ENCODE data around the gene ADRB2. TPM values are rescaled to one million over a fixed set of nuclear protein-coding genes. Genes with fewer than 3 reads are reported as not detected.

The ADRB2 gene
- total RNA-seq, 1 experiment from 2014 or later = 0.25 TPM

DNA sequence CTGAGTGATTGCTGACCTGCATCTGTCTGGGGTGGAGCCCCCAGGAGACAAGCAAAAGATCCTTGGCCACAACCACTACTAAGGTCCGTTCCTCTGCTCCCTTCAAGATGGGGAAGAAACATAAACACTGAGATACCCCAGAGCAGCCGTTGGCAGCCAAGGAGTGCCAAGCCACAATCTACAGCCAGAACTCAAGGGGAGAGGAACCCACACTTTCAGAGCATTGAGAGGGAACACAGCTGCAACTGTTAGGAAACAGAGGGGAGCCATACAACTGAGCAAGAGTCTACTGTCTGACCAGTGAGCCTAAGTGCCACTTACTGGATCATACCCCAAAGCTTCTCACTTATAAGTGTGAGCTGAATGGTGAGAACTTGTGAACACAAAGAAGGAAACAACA, 44.6 kb upstream of the ADRB2 start:
- CTCF ChIA-PET = no interaction called here
- H3K9me2 ChIP-seq (ENCODE audit: insufficient read depth) = no peaks in the 10 kb centered on the region
- RAD21 ChIA-PET (ENCODE audit: low non-redundant PET in 1 of 2, low total read pairs in 2 of 2, uncharacterized antibody in 2 of 2, unreplicated experiment in 2 of 2) = no interaction called here
- POLR2A ChIA-PET = no interaction called here
- no peaks in the 10 kb centered on the region for H3K79me2 ChIP-seq (ENCODE audit: insufficient read depth, low read length)
- TF ChIP-seq, protein P1, sequence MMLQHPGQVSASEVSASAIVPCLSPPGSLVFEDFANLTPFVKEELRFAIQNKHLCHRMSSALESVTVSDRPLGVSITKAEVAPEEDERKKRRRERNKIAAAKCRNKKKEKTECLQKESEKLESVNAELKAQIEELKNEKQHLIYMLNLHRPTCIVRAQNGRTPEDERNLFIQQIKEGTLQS (IDR thresholded peaks at IDR 0.05) = no peak
- TF ChIP-seq POLR2AphosphoS5 (IDR thresholded peaks at IDR 0.05; ENCODE audit: low read depth, low read length) (no peak), ZFX (IDR thresholded peaks at IDR 0.05) (no peak), CBX3 (IDR thresholded peaks at IDR 0.05; ENCODE audit: low read depth) (no peak), TCF7L2 (IDR thresholded peaks at IDR 0.05; ENCODE audit: borderline replicate concordance, extremely low read depth, insufficient read depth, insufficient read length) (no peak), REST (IDR thresholded peaks at IDR 0.05; ENCODE audit: low read depth) (no peak), JUND (IDR thresholded peaks at IDR 0.05) (no peak), SRF (IDR thresholded peaks at IDR 0.05; ENCODE audit: low read depth) (no peak), RAD21 (IDR thresholded peaks at IDR 0.05; ENCODE audit: low read depth) (no peak), ZNF274 (IDR thresholded peaks at IDR 0.05; ENCODE audit: low read depth, low read length) (no peak), CEBPB (IDR thresholded peaks at IDR 0.05; ENCODE audit: low read depth) (no peak), EZH2phosphoT487 (IDR thresholded peaks at IDR 0.05; ENCODE audit: borderline replicate concordance) (no peak)
- TF ChIP-seq, protein P2, sequence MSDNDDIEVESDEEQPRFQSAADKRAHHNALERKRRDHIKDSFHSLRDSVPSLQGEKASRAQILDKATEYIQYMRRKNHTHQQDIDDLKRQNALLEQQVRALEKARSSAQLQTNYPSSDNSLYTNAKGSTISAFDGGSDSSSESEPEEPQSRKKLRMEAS (IDR thresholded peaks at IDR 0.05) = no peak
- TF ChIP-seq, protein P3, sequence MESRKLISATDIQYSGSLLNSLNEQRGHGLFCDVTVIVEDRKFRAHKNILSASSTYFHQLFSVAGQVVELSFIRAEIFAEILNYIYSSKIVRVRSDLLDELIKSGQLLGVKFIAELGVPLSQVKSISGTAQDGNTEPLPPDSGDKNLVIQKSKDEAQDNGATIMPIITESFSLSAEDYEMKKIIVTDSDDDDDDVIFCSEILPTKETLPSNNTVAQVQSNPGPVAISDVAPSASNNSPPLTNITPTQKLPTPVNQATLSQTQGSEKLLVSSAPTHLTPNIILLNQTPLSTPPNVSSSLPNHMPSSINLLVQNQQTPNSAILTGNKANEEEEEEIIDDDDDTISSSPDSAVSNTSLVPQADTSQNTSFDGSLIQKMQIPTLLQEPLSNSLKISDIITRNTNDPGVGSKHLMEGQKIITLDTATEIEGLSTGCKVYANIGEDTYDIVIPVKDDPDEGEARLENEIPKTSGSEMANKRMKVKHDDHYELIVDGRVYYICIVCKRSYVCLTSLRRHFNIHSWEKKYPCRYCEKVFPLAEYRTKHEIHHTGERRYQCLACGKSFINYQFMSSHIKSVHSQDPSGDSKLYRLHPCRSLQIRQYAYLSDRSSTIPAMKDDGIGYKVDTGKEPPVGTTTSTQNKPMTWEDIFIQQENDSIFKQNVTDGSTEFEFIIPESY (IDR thresholded peaks at IDR 0.05; ENCODE audit: extremely low read depth, insufficient replicate concordance, low read length) = no peak
- DNase-seq (ENCODE audit: low read depth, low spot score) (no peak), ATAC-seq (no peak)
- intact Hi-C loops (cut with micrococcal nuclease) = no loop called here
- no peaks in the 10 kb centered on the region for H3K27me3 ChIP-seq (ENCODE audit: insufficient read depth, low read length)
- H3K27ac ChIP-seq (ENCODE audit: low read depth, low read length) = no peak overlapping the region
- no TSS peak for BruUV-seq (replicated peaks)
- H2AFZ ChIP-seq (ENCODE audit: low read depth, low read length, poor library complexity, severe bottlenecking) = no peak overlapping the region
- no peaks in the 10 kb centered on the region for H4K20me1 ChIP-seq (ENCODE audit: insufficient read depth)
- H3K4me1 ChIP-seq (ENCODE audit: control insufficient read depth in 1 of 2, insufficient read depth in 2 of 2, low read length in 2 of 2) = peaks cover 5 to 14% of the 10 kb centered on the region in 2 experiments; a peak in 2 of 4 replicates
- H3K36me3 ChIP-seq (ENCODE audit: control insufficient read depth in 1 of 2, insufficient read depth in 2 of 2, low read length in 2 of 2) = no peaks in the 10 kb centered on the region
- no peaks in the 10 kb centered on the region for H3K9me3 ChIP-seq (ENCODE audit: control insufficient read depth in 1 of 2, insufficient read depth in 1 of 2, low read depth in 1 of 2, low read length in 2 of 2)
- H3K4me3 ChIP-seq (replicated peaks in 1 of 2; ENCODE audit: low read depth in 1 of 2, low read length in 2 of 2) = no peak overlapping the region
- no peak overlapping the region for H3K4me2 ChIP-seq (ENCODE audit: low read length)
- H3K9ac ChIP-seq (ENCODE audit: low read length) = no peak overlapping the region

All from HCT116 (cell line).